Lower lobe of right lung (tissue), 2 donors: ENCODE results near the gene EVI5. TPM values are rescaled to one million over a fixed set of nuclear protein-coding genes. Genes with fewer than 3 reads are reported as not detected.
"Not testable (repeated sequence)": the region's sequence is repeated elsewhere in the genome, so short reads cannot be mapped to it uniquely, and the experiment has no call there.

Experiments used
- ATAC-seq, 2 donors: fragments of 200-7000 bp; cut with Tn5 transposase; one replicate each; pipeline ENCODE4 v1.9.1; 2020 to 2022; ENCODE audit warnings: mild to moderate bottlenecking in 2 of 2, moderate library complexity in 2 of 2
- DNase-seq: peaks from one replicate; pipeline ENCODE4 v3.0.0-alpha.2; 2020
- H3K27ac ChIP-seq: fragments of 200-600 bp; one replicate; pipeline ENCODE4 v1.8.0; 2022
- H3K27me3 ChIP-seq: fragments of 200-600 bp; one replicate; pipeline ENCODE4 v1.8.0; 2022; ENCODE audit warnings: low read depth
- H3K36me3 ChIP-seq: fragments of 200-600 bp; one replicate; pipeline ENCODE4 v1.8.0; 2022; ENCODE audit warnings: mild to moderate bottlenecking
- H3K4me1 ChIP-seq: fragments of 200-600 bp; one replicate; pipeline ENCODE4 v1.8.0; 2022
- H3K4me3 ChIP-seq: fragments of 200-600 bp; one replicate; pipeline ENCODE4 v1.8.0; 2022; ENCODE audit warnings: mild to moderate bottlenecking
- H3K9me3 ChIP-seq: fragments of 200-600 bp; one replicate; pipeline ENCODE4 v1.8.0; 2022
- intact Hi-C: fragments of 100-400 bp; cut with DNase I; formaldehyde crosslinking; loops from one replicate; pipeline ENCODE4 v1.11.0; 2022
- total RNA-seq: library from RNA; stranded (reverse); fragmentation: NEBNext Ultra II Directional; extraction: Animal tissue kit (Norgen Biotek cat#: 25700); gene quantifications from one replicate; pipeline ENCODE4 v1.2.1, GENCODE V29; 2021
- TF ChIP-seq, protein P1 (sequence below): fragments of 200-600 bp; IDR thresholded peaks from one replicate; pipeline ENCODE4 v1.8.0; 2022; ENCODE audit warnings: antibody characterized with exemption, mild to moderate bottlenecking
- donor health status: DM: no; HTN: yes; CAD: no; lungs with severe emphysema.

The EVI5 gene
- total RNA-seq, 1 donor from 2014 or later = 48.5 TPM

DNA sequence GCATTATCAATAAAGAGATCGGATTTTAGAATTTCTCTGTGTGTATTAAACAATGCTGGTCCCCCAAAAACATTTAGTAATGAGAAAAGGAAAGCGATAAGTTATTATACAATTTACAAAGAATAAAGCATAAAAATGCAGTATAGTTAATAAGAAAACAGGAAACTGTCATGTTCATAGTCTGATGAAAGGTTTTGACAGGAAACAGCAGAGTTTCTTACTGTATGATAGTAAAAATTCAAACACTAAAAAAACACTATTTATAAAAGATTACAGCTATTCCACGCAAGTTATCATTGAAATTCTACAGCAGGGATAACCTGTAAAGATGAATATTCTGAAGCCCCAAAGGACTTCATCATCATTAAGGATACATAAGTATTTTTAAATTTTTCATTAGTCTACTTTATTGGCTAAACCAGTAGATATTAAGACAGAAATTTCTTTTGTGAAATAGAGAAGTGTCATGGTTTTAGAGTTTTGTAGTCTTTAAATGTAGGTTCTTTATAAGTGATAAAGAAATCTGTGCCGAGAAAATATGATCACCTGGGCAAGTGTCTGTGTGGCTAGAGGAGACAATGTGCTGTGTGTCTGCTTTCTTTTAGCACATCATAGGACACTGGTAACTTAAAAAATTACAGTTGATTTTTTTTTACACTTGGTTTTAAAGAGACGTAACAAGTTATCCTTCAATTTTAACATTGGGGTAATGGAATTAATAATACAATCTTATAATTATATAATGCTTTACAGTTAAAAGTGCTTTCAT is 248.5 kb downstream of the EVI5 start:
- H3K9me3 ChIP-seq = no peaks in the 10 kb centered on the region
- DNase-seq (no peak), ATAC-seq (no peak)
- H3K27me3 ChIP-seq = no peaks in the 10 kb centered on the region
- intact Hi-C loops = no loop called here
- H3K36me3 ChIP-seq = no peaks in the 10 kb centered on the region
- TF ChIP-seq, protein P1, sequence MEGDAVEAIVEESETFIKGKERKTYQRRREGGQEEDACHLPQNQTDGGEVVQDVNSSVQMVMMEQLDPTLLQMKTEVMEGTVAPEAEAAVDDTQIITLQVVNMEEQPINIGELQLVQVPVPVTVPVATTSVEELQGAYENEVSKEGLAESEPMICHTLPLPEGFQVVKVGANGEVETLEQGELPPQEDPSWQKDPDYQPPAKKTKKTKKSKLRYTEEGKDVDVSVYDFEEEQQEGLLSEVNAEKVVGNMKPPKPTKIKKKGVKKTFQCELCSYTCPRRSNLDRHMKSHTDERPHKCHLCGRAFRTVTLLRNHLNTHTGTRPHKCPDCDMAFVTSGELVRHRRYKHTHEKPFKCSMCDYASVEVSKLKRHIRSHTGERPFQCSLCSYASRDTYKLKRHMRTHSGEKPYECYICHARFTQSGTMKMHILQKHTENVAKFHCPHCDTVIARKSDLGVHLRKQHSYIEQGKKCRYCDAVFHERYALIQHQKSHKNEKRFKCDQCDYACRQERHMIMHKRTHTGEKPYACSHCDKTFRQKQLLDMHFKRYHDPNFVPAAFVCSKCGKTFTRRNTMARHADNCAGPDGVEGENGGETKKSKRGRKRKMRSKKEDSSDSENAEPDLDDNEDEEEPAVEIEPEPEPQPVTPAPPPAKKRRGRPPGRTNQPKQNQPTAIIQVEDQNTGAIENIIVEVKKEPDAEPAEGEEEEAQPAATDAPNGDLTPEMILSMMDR = no peak
- peaks cover 13% of the 10 kb centered on the region for H3K4me1 ChIP-seq
- H3K27ac ChIP-seq = no peak overlapping the region
- H3K4me3 ChIP-seq = no peak overlapping the region

DNA sequence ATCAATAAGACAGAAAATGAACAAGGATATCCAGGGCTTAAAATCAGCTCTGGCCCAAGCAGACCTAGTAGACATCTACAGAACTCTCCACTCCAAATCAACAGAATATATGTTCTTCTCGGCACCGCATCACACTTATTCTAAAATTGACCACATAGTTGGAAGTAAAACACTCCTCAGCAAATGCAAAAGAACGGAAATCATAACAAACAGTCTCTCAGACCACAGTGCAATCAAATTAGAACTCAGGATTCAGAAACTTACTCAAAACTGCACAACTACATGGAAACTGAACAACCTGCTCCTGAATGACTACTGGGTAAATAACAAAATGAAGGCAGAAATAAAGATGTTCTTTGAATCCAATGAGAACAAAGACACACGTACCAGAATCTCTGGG is 252.5 kb downstream of the EVI5 start:
- DNase-seq, H3K27me3 ChIP-seq, H3K9me3 ChIP-seq, ATAC-seq, H3K4me3 ChIP-seq, H3K27ac ChIP-seq, H3K36me3 ChIP-seq, H3K4me1 ChIP-seq, intact Hi-C loops: not testable (repeated sequence)

DNA sequence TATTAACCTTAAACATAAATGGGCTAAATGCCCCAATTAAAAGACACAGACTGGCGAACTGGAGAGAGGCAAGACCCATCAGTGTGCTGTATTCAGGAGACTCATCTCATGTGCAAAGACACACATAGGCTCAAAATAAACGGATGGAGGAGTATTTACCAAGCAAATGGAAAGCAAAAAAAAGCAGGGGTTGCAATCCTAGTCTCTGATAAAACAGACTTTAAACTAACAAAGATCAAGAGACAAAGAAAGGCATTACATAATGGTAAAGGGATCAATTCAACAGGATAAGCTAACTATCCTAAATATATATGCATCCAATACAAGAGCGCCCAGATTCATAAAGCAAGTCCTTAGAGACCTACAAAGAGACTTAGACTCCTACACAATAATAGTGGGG is 253.0 kb downstream of the EVI5 start:
- H3K4me3 ChIP-seq, H3K4me1 ChIP-seq, H3K27ac ChIP-seq, H3K36me3 ChIP-seq, DNase-seq, ATAC-seq, intact Hi-C loops, H3K27me3 ChIP-seq, H3K9me3 ChIP-seq: not testable (repeated sequence)

GRCh38 chr1:92527670-92528069 is 257.2 kb downstream of the EVI5 start:
- Histone ChIP-seq H3K27me3 (no peaks in the 10 kb centered on the region), H3K36me3 (no peaks in the 10 kb centered on the region), H3K9me3 (no peaks in the 10 kb centered on the region), H3K4me1 (no peaks in the 10 kb centered on the region), H3K27ac (no peak overlapping the region), H3K4me3 (no peak overlapping the region)
- TF ChIP-seq, protein P1 = no peak
- intact Hi-C loops = no loop called here
- DNase-seq = no peak
- no peak for ATAC-seq

DNA sequence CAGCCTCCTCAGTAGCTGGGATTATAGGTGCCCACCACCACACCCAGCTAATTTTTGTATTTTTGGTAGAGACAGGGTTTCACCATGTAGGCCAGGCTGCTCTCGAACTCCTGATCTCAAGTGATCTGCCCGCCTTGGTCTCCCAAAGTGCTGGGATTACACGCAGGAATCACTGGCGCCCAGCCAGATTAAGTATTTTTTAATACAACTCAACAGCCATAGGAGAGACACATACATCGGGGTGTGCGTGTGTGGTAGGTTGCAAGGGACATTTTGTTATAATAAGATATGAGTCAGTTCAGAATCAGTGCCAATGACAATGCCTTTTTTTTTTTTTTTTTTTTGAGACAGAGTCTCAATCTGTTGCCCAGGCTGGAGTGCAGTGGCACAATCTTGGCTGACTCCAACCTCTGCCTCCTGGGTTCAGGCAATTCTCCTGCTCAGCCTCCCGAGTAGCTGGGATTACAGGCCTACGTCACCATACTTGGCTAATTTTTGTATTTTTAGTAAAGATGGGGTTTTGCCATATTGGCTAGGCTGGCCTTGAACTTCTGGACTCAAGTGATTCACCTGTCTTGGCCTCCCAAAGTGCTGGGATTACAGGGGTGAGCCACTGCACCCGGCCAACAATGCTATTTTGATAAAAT is 259.8 kb downstream of the EVI5 start:
- H3K4me1 ChIP-seq, H3K4me3 ChIP-seq, H3K36me3 ChIP-seq, ATAC-seq, intact Hi-C loops, DNase-seq, H3K27me3 ChIP-seq, H3K9me3 ChIP-seq, H3K27ac ChIP-seq: not testable (repeated sequence)

DNA sequence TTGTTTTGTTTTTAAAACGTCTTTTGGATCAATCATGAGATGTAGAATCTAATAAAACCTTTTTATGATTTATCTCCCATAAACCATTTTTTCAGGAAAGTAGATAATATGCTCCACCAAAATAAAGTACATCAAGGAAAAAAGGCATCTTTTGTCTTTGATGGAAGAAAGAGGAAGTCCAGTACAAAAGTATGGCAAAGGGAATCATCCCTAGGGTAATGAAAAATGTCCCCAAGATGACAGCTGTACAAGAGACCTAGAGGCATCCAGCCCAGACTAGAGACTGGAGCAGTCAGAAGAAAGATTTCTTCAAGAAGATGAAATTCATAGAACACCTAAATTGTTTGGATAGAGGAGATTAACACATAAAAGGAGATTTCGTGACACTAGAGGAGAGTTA is 265.9 kb downstream of the EVI5 start:
- Histone ChIP-seq H3K36me3 (peaks cover 4% of the 10 kb centered on the region), H3K27me3 (no peaks in the 10 kb centered on the region), H3K4me3 (no peak overlapping the region), H3K27ac (no peak overlapping the region), H3K4me1 (no peaks in the 10 kb centered on the region), H3K9me3 (no peaks in the 10 kb centered on the region)
- no peak for ATAC-seq
- intact Hi-C loops = no loop called here
- TF ChIP-seq, protein P1 = no peak
- DNase-seq = no peak

GRCh38 chr1:92516574-92516973 is 268.3 kb downstream of the EVI5 start:
- no peak for ATAC-seq
- H3K9me3 ChIP-seq = no peaks in the 10 kb centered on the region
- H3K27ac ChIP-seq = no peak overlapping the region
- DNase-seq = no peak
- intact Hi-C loops = no loop called here
- peaks cover 10% of the 10 kb centered on the region for H3K36me3 ChIP-seq
- TF ChIP-seq, protein P1 = no peak
- no peaks in the 10 kb centered on the region for H3K27me3 ChIP-seq
- H3K4me1 ChIP-seq = no peaks in the 10 kb centered on the region
- H3K4me3 ChIP-seq = no peak overlapping the region
